ENCODE data around the gene RANBP9. TPM values are rescaled to one million over a fixed set of nuclear protein-coding genes. Genes with fewer than 3 reads are reported as not detected.

The RANBP9 gene
- total and polyA plus RNA-seq, 2 of the 13 experiments (the other 11 are each of a cell fraction or from before 2014, with no cell fraction given) = 26.6 to 30.6 TPM

DNA sequence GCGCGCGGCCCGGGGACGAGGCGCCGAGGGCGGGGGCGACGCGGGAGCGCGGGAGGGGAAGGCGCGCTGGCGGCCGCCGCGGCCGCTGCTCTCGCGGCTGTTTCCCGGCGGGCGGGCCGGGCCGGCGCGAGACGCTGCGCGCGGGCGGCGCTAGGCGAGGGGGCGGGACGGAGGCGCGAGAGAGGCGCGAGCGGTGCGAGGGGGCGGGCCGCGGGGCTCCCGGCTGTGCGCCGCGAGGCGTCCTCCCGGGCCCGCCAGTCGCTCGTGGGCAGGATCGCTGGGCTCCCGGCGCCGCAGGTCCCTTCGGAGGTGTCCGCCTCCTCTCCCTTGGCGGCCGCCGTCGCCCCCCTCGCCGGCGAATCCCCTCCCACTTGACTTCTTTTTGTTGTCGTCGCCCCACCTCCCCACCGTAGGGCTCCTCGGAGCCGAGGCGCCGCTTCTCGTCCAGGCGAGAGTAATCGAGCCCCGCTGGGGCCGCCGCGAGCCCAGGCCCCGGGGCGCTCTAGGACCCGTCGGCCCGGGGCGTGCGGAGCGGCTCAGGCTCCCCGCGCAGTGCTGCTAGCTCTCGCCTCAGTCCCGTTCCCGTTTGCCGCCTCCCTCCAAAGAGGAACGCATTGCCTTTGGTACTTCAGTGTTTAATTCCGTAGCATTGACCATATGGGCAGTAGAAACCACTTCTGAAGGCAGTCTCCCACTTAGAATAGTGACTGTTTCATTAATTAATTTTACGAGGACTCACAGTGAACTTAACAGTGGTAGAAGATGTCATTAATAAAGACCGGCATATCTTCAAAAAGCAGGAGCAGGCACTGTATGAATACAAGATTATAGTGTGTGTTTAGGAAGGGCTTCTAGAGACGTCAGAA is at the start of gene RANBP9 (continued):
- TF ChIP-seq ARID4A (CRISPR knock-in tag; IDR thresholded peaks at IDR 0.05; ENCODE audit: borderline replicate concordance) (peak; percentile 90), ZNF17 (CRISPR knock-in tag; IDR thresholded peaks at IDR 0.05) (no peak), GATA4 (IDR thresholded peaks at IDR 0.05; ENCODE audit: borderline replicate concordance, low read depth) (peak; percentile 34; the same call in 1 of the 2 replicates), HOXA5 (CRISPR knock-in tag; IDR thresholded peaks at IDR 0.05) (peak; percentile 95), HOXA9 (CRISPR knock-in tag; IDR thresholded peaks at IDR 0.05; ENCODE audit: borderline replicate concordance) (no peak), ZNF256 (CRISPR knock-in tag; conservative IDR thresholded peaks at IDR 0.05) (peak; percentile 72; the same call in 1 of the 2 replicates), SPEN (CRISPR knock-in tag; IDR thresholded peaks at IDR 0.05; ENCODE audit: low read depth) (peak; percentile 61), ZNF124 (CRISPR knock-in tag; IDR thresholded peaks at IDR 0.05) (no peak), NONO (IDR thresholded peaks at IDR 0.05) (no peak), NONO (CRISPR knock-in tag; conservative IDR thresholded peaks at IDR 0.05) (peak; percentile 65; the same call in 1 of the 2 replicates), MED8 (CRISPR knock-in tag; IDR thresholded peaks at IDR 0.05; ENCODE audit: insufficient replicate concordance) (peak; percentile 15), REXO4 (CRISPR knock-in tag; IDR thresholded peaks at IDR 0.05; ENCODE audit: borderline replicate concordance) (0 out of 2 replicates have a peak, but pooled peaks have one; percentile 29), PCBP2 (optimal IDR thresholded peaks at IDR 0.05; ENCODE audit: low read depth, low read length, poor library complexity, severe bottlenecking) (no peak), ZNF558 (CRISPR knock-in tag; IDR thresholded peaks at IDR 0.05; ENCODE audit: borderline replicate concordance) (peak; percentile 55; the same call in 1 of the 2 replicates), ZNF234 (CRISPR knock-in tag; conservative IDR thresholded peaks at IDR 0.05) (no peak), RXRB (CRISPR knock-in tag; IDR thresholded peaks at IDR 0.05; ENCODE audit: borderline replicate concordance) (peak; percentile 51; the same call in 1 of the 2 replicates), DPF2 (CRISPR knock-in tag; IDR thresholded peaks at IDR 0.05; ENCODE audit: borderline replicate concordance, low read depth) (no peak; the same call in 1 of the 2 replicates), ZNF746 (CRISPR knock-in tag; IDR thresholded peaks at IDR 0.05) (peak; percentile 63; the same call in 1 of the 2 replicates)
- TF ChIP-seq, protein P1, sequence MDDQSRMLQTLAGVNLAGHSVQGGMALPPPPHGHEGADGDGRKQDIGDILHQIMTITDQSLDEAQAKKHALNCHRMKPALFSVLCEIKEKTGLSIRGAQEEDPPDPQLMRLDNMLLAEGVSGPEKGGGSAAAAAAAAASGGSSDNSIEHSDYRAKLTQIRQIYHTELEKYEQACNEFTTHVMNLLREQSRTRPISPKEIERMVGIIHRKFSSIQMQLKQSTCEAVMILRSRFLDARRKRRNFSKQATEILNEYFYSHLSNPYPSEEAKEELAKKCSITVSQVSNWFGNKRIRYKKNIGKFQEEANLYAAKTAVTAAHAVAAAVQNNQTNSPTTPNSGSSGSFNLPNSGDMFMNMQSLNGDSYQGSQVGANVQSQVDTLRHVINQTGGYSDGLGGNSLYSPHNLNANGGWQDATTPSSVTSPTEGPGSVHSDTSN (CRISPR knock-in tag; IDR thresholded peaks at IDR 0.05; ENCODE audit: borderline replicate concordance) = 0 out of 2 replicates have a peak, but pooled peaks have one; percentile 47
- TF ChIP-seq, protein P2, sequence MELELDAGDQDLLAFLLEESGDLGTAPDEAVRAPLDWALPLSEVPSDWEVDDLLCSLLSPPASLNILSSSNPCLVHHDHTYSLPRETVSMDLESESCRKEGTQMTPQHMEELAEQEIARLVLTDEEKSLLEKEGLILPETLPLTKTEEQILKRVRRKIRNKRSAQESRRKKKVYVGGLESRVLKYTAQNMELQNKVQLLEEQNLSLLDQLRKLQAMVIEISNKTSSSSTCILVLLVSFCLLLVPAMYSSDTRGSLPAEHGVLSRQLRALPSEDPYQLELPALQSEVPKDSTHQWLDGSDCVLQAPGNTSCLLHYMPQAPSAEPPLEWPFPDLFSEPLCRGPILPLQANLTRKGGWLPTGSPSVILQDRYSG (CRISPR knock-in tag; IDR thresholded peaks at IDR 0.05) = no peak
